ENCODE data around the gene RSBN1L.

DNA sequence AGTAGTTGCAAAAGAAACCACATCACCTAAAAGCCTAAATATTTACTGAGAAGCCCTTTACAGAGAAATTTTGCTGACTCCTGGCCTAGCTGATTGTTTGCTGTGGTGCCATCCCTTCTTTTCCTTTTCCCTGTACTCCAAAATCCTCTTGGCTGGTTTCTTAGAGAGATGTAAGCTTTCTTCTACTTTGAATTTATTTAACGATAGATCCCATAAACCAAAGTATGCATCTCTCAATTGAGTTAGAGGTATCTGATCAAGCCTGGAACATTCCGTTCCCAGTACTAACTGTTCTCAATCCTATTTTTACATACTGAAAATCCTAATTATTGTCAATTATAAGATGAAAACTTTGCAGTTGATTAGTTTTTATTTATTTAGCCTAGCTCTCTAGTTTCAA lies 95.7 kb downstream of the RSBN1L start:
- TF ChIP-seq, protein P1, sequence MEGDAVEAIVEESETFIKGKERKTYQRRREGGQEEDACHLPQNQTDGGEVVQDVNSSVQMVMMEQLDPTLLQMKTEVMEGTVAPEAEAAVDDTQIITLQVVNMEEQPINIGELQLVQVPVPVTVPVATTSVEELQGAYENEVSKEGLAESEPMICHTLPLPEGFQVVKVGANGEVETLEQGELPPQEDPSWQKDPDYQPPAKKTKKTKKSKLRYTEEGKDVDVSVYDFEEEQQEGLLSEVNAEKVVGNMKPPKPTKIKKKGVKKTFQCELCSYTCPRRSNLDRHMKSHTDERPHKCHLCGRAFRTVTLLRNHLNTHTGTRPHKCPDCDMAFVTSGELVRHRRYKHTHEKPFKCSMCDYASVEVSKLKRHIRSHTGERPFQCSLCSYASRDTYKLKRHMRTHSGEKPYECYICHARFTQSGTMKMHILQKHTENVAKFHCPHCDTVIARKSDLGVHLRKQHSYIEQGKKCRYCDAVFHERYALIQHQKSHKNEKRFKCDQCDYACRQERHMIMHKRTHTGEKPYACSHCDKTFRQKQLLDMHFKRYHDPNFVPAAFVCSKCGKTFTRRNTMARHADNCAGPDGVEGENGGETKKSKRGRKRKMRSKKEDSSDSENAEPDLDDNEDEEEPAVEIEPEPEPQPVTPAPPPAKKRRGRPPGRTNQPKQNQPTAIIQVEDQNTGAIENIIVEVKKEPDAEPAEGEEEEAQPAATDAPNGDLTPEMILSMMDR (IDR thresholded peaks at IDR 0.05), result no peak
- TF ChIP-seq POLR2A (IDR thresholded peaks at IDR 0.05), result no peak
